ENCODE measurements around the gene CYB561D2.

CYB561D2 gene

DNA sequence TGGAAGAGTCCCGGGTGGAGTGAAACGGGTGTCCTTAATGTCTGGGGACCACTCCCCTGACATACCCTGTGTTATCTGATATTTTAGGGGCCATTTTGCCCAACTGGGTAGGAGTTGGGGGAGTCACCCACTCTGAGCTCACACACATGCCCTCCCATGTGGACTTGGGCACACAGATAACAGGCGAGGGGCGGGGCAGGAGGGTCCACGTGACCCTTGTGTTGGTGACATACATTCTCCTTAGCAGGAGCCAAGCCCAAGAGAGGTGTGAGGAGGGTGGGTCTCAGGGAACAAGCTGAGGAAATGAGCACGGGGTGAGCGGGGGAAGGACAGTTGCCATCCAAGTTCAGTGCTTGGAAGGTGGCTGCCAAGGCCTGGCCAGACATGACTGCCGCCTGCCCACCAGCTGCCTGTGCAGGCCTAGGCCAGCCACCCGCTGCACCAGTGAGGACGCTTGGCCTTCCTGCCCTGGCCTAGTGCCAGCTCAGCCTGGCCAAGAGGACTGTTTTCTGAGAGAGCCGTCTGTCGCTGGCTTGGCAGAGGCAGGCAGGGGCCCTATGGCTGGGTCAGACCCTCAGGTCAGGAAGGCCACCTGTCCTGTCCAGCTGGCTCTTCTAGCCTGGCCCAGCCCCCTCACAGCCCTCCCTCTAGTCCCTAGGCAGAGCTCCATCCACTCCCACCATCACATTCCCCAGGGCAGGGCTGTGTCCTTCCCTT lies 40.0 kb downstream of the CYB561D2 start:
- no peak for DNase-seq (ENCODE audit: low spot score)

DNA sequence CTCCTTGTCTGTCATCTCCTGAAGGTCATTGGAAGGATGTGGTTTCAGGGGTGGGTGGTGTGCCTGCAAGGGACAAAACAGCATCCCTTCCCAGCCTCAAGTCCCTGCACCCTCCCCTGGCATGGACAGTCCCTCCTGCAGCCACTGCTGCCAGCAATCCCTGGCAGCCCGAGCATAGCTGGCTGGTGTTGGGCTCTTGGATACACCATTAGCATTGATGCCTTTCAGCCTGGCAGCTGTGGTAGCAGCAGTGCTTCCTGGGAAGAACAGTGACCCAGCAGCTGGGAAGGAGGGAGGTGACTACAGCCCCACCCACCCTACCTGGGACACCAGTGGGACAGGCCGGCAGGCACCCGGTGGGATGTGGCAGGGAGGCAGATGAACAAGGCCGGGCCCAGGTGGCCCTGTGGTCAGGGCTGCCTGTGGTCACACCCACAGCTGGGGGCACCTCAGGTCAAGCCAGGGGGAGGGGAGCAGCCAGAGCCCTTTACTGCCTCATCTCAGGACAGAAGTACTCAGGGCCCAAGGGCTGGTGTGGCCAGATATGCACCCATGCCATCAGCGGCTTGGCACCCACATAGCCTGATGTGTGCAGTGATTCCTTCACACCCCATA lies 41.5 kb downstream of the CYB561D2 start:
- no peak for DNase-seq (ENCODE audit: low spot score)

DNA sequence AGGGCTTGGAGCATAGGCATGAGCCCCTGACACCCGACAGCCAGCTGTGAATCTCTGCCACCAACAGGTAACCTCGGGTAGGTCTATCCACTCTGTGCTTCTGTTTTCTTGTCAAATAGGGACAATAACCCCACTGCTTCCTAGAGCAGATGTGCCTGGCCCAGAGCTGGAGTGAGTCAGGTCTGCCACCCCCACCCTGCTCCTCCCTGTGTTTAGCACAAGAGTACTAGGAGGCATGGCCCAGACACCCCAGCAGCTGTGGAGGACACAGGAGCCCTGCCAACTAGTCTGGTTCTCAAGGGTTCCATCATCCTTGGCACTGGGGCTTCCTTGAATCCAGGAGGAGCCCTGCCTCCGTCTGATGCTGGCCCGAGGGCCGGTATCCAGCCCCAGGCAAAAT lies 42.4 kb downstream of the CYB561D2 start:
- DNase-seq (ENCODE audit: low spot score) = no peak

DNA sequence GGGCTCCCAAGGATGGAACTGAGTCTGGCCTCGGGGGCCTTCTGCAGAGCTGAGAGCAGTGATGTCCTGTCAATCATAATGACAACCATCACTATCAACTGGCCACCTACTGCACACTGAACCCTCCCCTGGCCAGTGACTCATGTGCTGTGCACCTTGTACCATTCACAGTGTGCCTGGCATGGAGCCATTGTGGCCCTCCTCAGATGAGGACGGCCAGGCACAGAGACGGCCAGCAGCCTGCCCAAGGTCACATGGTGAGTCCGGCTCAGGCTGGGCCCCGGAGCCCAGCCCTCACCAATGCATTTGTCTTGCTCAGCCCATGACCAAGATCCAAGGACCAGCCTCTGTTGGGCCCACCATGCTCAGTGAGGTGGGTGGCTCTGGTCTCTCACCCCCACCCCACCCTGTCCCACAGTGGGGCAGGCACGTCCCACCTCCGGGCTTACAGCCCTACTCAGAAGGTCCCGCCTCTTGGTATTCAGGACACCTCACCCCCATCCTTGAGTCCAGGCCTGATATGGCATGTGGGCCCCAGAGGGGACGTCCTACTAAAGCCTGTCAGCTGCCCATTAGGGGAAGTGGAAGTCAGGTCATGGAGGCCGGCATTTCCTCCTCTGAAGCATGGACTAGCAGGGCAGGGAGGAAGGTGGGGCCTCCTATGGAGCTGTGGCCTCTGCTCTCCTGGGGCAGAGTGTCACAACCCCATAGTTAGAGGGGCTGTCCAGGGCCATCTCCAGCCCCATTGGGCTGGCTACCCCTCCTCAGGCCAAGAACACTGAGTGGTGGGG lies 44.6 kb downstream of the CYB561D2 start:
- no peak for DNase-seq (ENCODE audit: low spot score)

DNA sequence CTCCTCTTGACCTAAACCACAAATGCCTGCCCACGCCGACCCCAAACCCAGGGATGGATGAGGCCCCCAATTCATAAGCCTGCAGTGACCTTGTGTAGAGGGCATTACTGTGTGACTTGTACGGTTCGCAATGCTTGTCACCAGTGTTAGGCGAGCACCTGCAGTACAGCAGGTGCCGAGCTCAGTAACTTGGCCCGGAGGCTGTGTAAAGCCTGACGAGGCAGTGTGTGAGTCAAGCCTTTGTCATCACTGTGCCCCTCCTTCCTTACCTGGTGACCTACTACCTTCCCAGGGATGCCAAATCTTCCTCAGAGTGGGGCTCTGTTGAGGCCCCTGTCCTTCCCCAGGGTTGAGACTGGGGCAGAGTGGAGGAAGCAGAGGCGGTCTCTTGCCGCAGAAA lies 45.8 kb downstream of the CYB561D2 start:
- no peak for DNase-seq (ENCODE audit: low spot score)

DNA sequence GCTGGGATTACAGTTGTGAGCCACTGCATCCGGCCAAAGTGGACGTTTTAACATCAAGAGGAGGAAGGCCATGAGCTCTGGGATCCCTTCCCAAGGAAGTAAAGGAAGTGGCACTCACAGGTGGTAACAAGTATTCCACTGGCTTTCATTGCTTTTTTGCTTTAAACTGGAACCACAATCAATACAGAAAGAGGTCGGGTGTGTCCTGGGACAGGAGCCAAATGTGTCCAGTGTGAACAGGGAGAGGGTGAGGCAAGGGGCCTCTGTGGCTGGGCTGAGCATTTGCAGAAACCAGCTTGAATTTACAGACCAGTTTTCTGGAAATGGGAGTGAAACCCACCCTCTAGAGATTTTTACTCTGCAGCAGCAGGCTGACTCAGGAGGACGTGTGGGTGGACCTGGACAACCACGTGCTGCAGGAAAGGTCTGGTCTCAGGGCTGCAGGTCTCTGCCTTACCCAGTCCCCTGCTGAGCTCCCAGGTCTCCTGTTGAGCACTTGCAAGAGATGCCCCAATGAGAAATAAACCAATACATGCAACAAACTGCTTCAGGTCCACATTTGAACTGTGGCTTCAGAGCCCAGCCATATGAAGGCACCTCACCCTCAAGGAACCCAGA lies 51.4 kb downstream of the CYB561D2 start:
- DNase-seq (ENCODE audit: low spot score) = no peak
